CD4-positive, alpha-beta T cell treated with Interleukin-17A for 4 hours (primary cell): ENCODE results near the gene DOCK1.

ENCODE experiments used
- DNase-seq: peaks from one replicate; pipeline ENCODE4 v3.0.0-alpha.2; 2020; ENCODE audit warnings: mixed read lengths

The DOCK1 gene

GRCh38 chr10:127194111-127194510 lies 288.9 kb downstream of the DOCK1 start:
- no peak for DNase-seq

GRCh38 chr10:127194599-127194998 lies 289.4 kb downstream of the DOCK1 start:
- DNase-seq, result no peak

- DNase-seq, result no peak
Measured at GRCh38 chr10:127195041-127195506, 289.8 kb downstream of the DOCK1 start.

GRCh38 chr10:127195571-127196281 lies 290.5 kb downstream of the DOCK1 start:
- DNase-seq, result no peak

GRCh38 chr10:127196282-127197153 lies 291.3 kb downstream of the DOCK1 start, which contains the start of gene INSYN2A:
Gene INSYN2A (minus strand): TSS chr10:127196591. CDS start chr10:127176395, 20,196 bp downstream.
- DNase-seq, result no peak

GRCh38 chr10:127197154-127197432 lies 291.9 kb downstream of the DOCK1 start:
- no peak for DNase-seq

GRCh38 chr10:127198307-127198706 lies 293.1 kb downstream of the DOCK1 start:
- DNase-seq, result no peak

GRCh38 chr10:127198721-127199120 lies 293.5 kb downstream of the DOCK1 start:
- no peak for DNase-seq

GRCh38 chr10:127200646-127201045 lies 295.4 kb downstream of the DOCK1 start:
- no peak for DNase-seq

- DNase-seq, result no peak
Measured at GRCh38 chr10:127203067-127203466, 297.8 kb downstream of the DOCK1 start.

GRCh38 chr10:127207081-127207480 lies 301.9 kb downstream of the DOCK1 start:
- DNase-seq, result no peak

- DNase-seq, result no peak
Measured at GRCh38 chr10:127210936-127211466, 305.8 kb downstream of the DOCK1 start.

- DNase-seq, result no peak
Measured at GRCh38 chr10:127215866-127216265, 310.6 kb downstream of the DOCK1 start.

- no peak for DNase-seq
Measured at GRCh38 chr10:127216274-127216673, 311.0 kb downstream of the DOCK1 start.

- no peak for DNase-seq
Measured at GRCh38 chr10:127216786-127217185, 311.6 kb downstream of the DOCK1 start.

GRCh38 chr10:127218658-127219057 lies 313.4 kb downstream of the DOCK1 start:
- no peak for DNase-seq

- no peak for DNase-seq
Measured at GRCh38 chr10:127221281-127221680, 316.1 kb downstream of the DOCK1 start.

- no peak for DNase-seq
Measured at GRCh38 chr10:127227027-127227426, 321.8 kb downstream of the DOCK1 start.

- DNase-seq, result no peak
Measured at GRCh38 chr10:127227663-127228062, 322.4 kb downstream of the DOCK1 start.

GRCh38 chr10:127228195-127228787 lies 323.1 kb downstream of the DOCK1 start:
- DNase-seq, result no peak

GRCh38 chr10:127234306-127234800 lies 329.1 kb downstream of the DOCK1 start:
- DNase-seq, result no peak

- no peak for DNase-seq
Measured at GRCh38 chr10:127236266-127236665, 331.0 kb downstream of the DOCK1 start.

GRCh38 chr10:127242914-127243313 lies 337.7 kb downstream of the DOCK1 start:
- DNase-seq, result no peak
